Astrocyte (in vitro differentiated cells and primary cell): ENCODE data around the gene SNED1. TPM values are rescaled to one million over a fixed set of nuclear protein-coding genes. Genes with fewer than 3 reads are reported as not detected.

Source experiments
- DNase-seq: peaks from one replicate; pipeline ENCODE4 v3.0.0-alpha.2; 2010; ENCODE audit warnings: low read depth
- FAIRE-seq: peaks from 2 replicates; lab custom pipeline; 2011; peaks lifted over from hg19 to GRCh38; lab: Jason Lieb, UNC
- H2AFZ ChIP-seq: 2 replicates; pipeline ENCODE4 v1.6.0; 2012; ENCODE audit warnings: low read depth, low read length, inconsistent platforms
- H3K27ac ChIP-seq: 2 replicates; pipeline ENCODE4 v1.5.1; 2011; ENCODE audit warnings: low read depth, low read length, inconsistent platforms
- H3K27me3 ChIP-seq: 2 replicates; pipeline ENCODE4 v1.6.0; 2011; ENCODE audit warnings: low read length, inconsistent platforms; ENCODE audit not compliant: insufficient read depth
- H3K36me3 ChIP-seq: 2 replicates; pipeline ENCODE4 v1.5.1; 2011; ENCODE audit warnings: low read length, inconsistent platforms; ENCODE audit not compliant: insufficient read depth
- H3K4me1 ChIP-seq: 2 replicates; pipeline ENCODE4 v1.5.1; 2011; ENCODE audit warnings: low read length, inconsistent platforms; ENCODE audit not compliant: insufficient read depth
- H3K4me2 ChIP-seq: 2 replicates; pipeline ENCODE4 v1.6.0; 2012; ENCODE audit warnings: low read length, inconsistent platforms
- H3K4me3 ChIP-seq: 2 replicates; pipeline ENCODE4 v1.5.1; 2011; ENCODE audit warnings: low read depth, mild to moderate bottlenecking, low read length, inconsistent platforms; ENCODE audit not compliant: insufficient read depth
- H3K79me2 ChIP-seq: 2 replicates; pipeline ENCODE4 v1.6.0; 2012; ENCODE audit warnings: mild to moderate bottlenecking, low read length, inconsistent platforms; ENCODE audit not compliant: insufficient read depth
- H3K9ac ChIP-seq: 2 replicates; pipeline ENCODE4 v1.6.0; 2012; ENCODE audit warnings: mild to moderate bottlenecking, low read length, inconsistent platforms
- H3K9me3 ChIP-seq: 2 replicates; pipeline ENCODE4 v1.5.1; 2012; ENCODE audit warnings: low read depth, mild to moderate bottlenecking, low read length, inconsistent platforms; ENCODE audit not compliant: insufficient read depth
- H4K20me1 ChIP-seq: 2 replicates; pipeline ENCODE4 v1.6.0; 2012; ENCODE audit warnings: low read length, inconsistent platforms; ENCODE audit not compliant: insufficient read depth
- H3K27ac Mint-ChIP-seq: one replicate; pipeline ENCODE4 v1.8.0; 2021; ENCODE audit warnings: mild to moderate bottlenecking, mixed read lengths; ENCODE audit not compliant: unreplicated experiment
- H3K27me3 Mint-ChIP-seq: one replicate; pipeline ENCODE4 v1.8.0; 2021; ENCODE audit warnings: low read depth, mixed read lengths; ENCODE audit not compliant: unreplicated experiment
- H3K36me3 Mint-ChIP-seq: one replicate; pipeline ENCODE4 v1.8.0; 2021; ENCODE audit warnings: low read depth, mixed read lengths; ENCODE audit not compliant: unreplicated experiment
- H3K4me1 Mint-ChIP-seq: one replicate; pipeline ENCODE4 v1.8.0; 2021; ENCODE audit warnings: low read depth, mixed read lengths; ENCODE audit not compliant: unreplicated experiment
- H3K4me3 Mint-ChIP-seq: one replicate; pipeline ENCODE4 v1.8.0; 2021; ENCODE audit warnings: mild to moderate bottlenecking, moderate library complexity, mixed read lengths; ENCODE audit not compliant: unreplicated experiment
- H3K9me3 Mint-ChIP-seq: one replicate; pipeline ENCODE4 v1.8.0; 2021; ENCODE audit warnings: mild to moderate bottlenecking, mixed read lengths; ENCODE audit not compliant: unreplicated experiment
- EZH2 ChIP-seq: IDR thresholded peaks from 2 replicates; pipeline ENCODE4 v1.6.1; 2012; ENCODE audit warnings: mild to moderate bottlenecking, low read length, inconsistent platforms; ENCODE audit not compliant: insufficient read depth
- total RNA-seq: library from RNA; stranded (reverse); gene quantifications from 2 replicates; pipeline ENCODE4 v1.2.1, GENCODE V29; 2021
- TF ChIP-seq, protein P1 (sequence below): IDR thresholded peaks from 2 replicates; pipeline ENCODE4 v1.5.1; 2011; ENCODE audit warnings: low read depth, mild to moderate bottlenecking, inconsistent platforms, low read length, moderate library complexity; ENCODE audit not compliant: insufficient read depth

Gene SNED1
- total RNA-seq, 1 donor from 2014 or later: 0.23 TPM

DNA sequence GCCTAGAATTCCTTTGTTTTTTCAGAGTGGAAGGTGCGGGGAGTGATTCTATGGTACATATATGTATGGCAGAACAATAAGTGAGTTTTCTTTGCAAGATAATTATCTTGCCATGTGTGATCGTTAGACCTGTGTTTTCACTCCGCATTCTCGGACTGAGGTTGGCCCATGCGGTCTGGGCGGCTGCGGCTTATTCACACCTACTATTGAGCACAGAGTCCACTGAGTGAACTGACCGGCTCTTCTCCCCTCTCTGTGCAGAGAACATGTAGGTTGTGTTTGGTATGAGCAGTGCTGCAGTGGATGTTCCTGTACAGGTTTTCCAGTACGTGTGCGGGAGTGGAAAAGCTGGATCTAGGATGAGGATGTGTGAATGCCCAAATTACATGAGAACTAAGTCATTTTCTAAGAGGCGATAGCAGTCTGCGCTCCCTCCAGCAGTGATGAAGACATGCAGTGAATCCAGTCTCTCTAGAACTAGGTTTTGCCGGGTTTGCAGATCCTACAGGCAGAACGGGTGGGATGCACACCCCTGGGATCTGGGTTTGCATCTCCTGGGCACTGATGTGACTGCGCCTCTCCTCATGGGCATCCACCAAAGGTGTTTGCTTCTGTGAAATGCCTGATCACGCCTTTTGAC lies 76.6 kb downstream of the SNED1 start:
- Histone ChIP-seq H3K27me3 (no peaks in the 10 kb centered on the region), H3K79me2 (no peaks in the 10 kb centered on the region), H3K9me3 (no peaks in the 10 kb centered on the region), H3K4me2 (no peak overlapping the region), H2AFZ (no peak overlapping the region), H3K9ac (no peak overlapping the region), H3K4me1 (no peaks in the 10 kb centered on the region), H4K20me1 (no peaks in the 10 kb centered on the region), H3K36me3 (no peaks in the 10 kb centered on the region), H3K4me3 (no peak overlapping the region), H3K27ac (no peak overlapping the region)
- Mint-ChIP-seq H3K4me1 (no peaks in the 10 kb centered on the region), H3K4me3 (no peak overlapping the region), H3K9me3 (no peaks in the 10 kb centered on the region), H3K36me3 (no peaks in the 10 kb centered on the region), H3K27ac (no peak overlapping the region), H3K27me3 (peaks cover 17% of the 10 kb centered on the region)
- FAIRE-seq (no peak), DNase-seq (no peak)
- TF ChIP-seq EZH2: no peak
- TF ChIP-seq, protein P1, sequence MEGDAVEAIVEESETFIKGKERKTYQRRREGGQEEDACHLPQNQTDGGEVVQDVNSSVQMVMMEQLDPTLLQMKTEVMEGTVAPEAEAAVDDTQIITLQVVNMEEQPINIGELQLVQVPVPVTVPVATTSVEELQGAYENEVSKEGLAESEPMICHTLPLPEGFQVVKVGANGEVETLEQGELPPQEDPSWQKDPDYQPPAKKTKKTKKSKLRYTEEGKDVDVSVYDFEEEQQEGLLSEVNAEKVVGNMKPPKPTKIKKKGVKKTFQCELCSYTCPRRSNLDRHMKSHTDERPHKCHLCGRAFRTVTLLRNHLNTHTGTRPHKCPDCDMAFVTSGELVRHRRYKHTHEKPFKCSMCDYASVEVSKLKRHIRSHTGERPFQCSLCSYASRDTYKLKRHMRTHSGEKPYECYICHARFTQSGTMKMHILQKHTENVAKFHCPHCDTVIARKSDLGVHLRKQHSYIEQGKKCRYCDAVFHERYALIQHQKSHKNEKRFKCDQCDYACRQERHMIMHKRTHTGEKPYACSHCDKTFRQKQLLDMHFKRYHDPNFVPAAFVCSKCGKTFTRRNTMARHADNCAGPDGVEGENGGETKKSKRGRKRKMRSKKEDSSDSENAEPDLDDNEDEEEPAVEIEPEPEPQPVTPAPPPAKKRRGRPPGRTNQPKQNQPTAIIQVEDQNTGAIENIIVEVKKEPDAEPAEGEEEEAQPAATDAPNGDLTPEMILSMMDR: no peak

DNA sequence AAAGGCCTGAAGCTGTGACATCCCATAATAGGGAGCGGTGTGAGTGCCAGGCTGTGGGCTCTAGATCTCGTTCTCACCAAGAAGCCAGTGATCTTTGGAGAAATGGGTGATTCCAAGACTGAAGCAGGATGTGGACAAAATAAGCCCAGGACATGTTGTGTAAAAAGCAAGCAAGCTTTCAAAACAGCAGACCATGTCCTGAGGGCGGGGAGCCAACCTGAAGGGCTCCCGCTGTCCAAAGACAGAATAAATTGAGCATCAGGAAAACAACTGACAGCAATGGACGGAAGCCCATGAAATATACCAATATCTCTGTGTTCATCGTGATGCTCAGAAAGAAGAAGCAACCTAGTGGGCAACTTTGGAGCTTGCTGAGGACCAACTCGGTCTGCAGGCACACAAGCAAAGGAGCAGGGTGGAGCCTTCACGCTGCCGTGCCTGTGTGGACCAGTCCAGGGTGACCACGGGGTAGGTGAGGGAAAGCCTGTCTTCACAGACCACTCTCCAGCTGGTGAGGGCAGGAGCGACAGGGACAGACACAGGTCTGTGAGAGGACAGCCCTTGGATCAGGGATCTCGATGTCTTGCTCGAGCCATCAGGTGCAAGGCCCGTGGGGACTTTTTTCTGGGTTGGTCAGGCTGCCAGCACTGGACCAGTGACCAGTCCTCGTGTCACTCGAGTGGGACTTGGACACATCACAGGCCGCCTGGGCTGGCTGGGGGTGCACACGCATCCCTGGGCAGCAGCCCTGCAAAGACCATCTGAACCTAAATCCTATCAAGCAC lies 82.2 kb downstream of the SNED1 start:
- FAIRE-seq (no peak), DNase-seq (no peak)
- Mint-ChIP-seq H3K27ac (no peak overlapping the region), H3K36me3 (peaks cover 10% of the 10 kb centered on the region), H3K4me3 (no peak overlapping the region), H3K27me3 (no peaks in the 10 kb centered on the region), H3K4me1 (no peaks in the 10 kb centered on the region), H3K9me3 (peaks cover 3% of the 10 kb centered on the region)
- TF ChIP-seq, protein P1: no peak
- no peak for TF ChIP-seq EZH2
- no peak overlapping the region for H3K4me3 ChIP-seq
- H3K36me3 ChIP-seq: no peaks in the 10 kb centered on the region
- H3K79me2 ChIP-seq: no peaks in the 10 kb centered on the region
- no peak overlapping the region for H2AFZ ChIP-seq
- no peak overlapping the region for H3K9ac ChIP-seq
- H3K27ac ChIP-seq: no peak overlapping the region
- H4K20me1 ChIP-seq: no peaks in the 10 kb centered on the region
- H3K4me2 ChIP-seq: no peak overlapping the region
- H3K27me3 ChIP-seq: no peaks in the 10 kb centered on the region
- H3K4me1 ChIP-seq: no peaks in the 10 kb centered on the region
- no peaks in the 10 kb centered on the region for H3K9me3 ChIP-seq

DNA sequence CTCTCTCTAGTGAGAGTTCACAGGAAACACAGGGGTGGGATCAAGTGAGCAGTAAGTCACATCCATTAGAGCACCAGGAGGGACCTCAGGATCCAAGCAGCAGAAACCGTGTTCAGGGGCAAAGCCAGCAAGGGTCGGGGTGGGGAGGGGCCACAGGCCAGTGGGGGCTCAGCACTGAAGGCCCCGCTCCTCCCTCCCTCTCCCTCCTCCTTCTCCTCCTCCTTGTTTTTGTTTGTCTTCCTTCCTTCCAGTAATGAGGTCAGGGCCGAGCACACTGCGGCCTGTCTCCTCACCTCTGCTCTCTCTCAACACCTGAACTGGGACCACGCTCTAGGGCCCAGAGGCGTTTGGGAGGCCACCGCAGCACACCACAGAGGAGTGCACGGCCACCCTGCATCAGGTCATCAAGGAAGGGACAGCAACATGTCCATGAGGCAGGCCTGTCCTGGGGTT lies 82.8 kb downstream of the SNED1 start:
- Mint-ChIP-seq H3K36me3 (peaks cover 13% of the 10 kb centered on the region), H3K4me3 (no peak overlapping the region), H3K4me1 (no peaks in the 10 kb centered on the region), H3K27me3 (no peaks in the 10 kb centered on the region), H3K27ac (no peak overlapping the region), H3K9me3 (peaks cover 5% of the 10 kb centered on the region)
- H3K4me3 ChIP-seq: no peak overlapping the region
- no peak for DNase-seq
- no peak for FAIRE-seq
- no peak overlapping the region for H3K27ac ChIP-seq
- H2AFZ ChIP-seq: no peak overlapping the region
- no peaks in the 10 kb centered on the region for H4K20me1 ChIP-seq
- no peaks in the 10 kb centered on the region for H3K27me3 ChIP-seq
- H3K36me3 ChIP-seq: no peaks in the 10 kb centered on the region
- H3K79me2 ChIP-seq: no peaks in the 10 kb centered on the region
- H3K4me2 ChIP-seq: no peak overlapping the region
- no peaks in the 10 kb centered on the region for H3K9me3 ChIP-seq
- TF ChIP-seq, protein P1: no peak
- no peak for TF ChIP-seq EZH2
- no peaks in the 10 kb centered on the region for H3K4me1 ChIP-seq
- no peak overlapping the region for H3K9ac ChIP-seq
